PC-9 (cell line): Measurements from ENCODE around the gene DDX4.

Experiments
- CTCF ChIP-seq: fragments of 200-600 bp; sonication (generic); conservative IDR thresholded peaks from 2 replicates; pipeline ENCODE4 v1.6.1; 2017; ENCODE audit warnings: mixed run types, antibody characterized with exemption, mild to moderate bottlenecking, moderate library complexity
- EZH2 ChIP-seq: fragments of 200-600 bp; sonication (generic); IDR thresholded peaks from 2 replicates; pipeline ENCODE4 v1.8.0; 2017; ENCODE audit warnings: antibody characterized with exemption, low read depth

- TF ChIP-seq EZH2 (no peak), CTCF (no peak)
Observed at GRCh38 chr5:55702598-55703345, 35.1 kb upstream of the DDX4 start.
